Activated CD8-positive, alpha-beta memory T cell treated with anti-CD3 and anti-CD28 coated beads, Interleukin-2, amount 10 ng/mL, durations not matched to agents 7 days and 5 days (primary cell): ENCODE results near the gene NLRC5. TPM values are rescaled to one million over a fixed set of nuclear protein-coding genes. Genes with fewer than 3 reads are reported as not detected.

Experiments used
- ATAC-seq: fragments of 150-1000 bp; cut with Tn5 transposase; one replicate; pipeline ENCODE4 v1.10.0; 2021; ENCODE audit warnings: moderate library complexity
- CTCF ChIA-PET: fragments of 350-600 bp; sonication (Branson Sonifier 250); formaldehyde crosslinking; loops from one replicate; lab custom pipeline; 2021; ENCODE audit warnings: antibody characterized with exemption; lab: Charles Lee
- DNase-seq: peaks from one replicate; pipeline ENCODE4 v3.0.0-alpha.2; 2020
- H3K27ac Mint-ChIP-seq: one replicate; pipeline ENCODE4 v1.8.0; 2021; ENCODE audit warnings: mild to moderate bottlenecking, mixed read lengths
- H3K27me3 Mint-ChIP-seq: one replicate; pipeline ENCODE4 v1.8.0; 2021; ENCODE audit warnings: mixed read lengths
- H3K36me3 Mint-ChIP-seq: one replicate; pipeline ENCODE4 v1.8.0; 2021; ENCODE audit warnings: mild to moderate bottlenecking, mixed read lengths
- H3K4me1 Mint-ChIP-seq: one replicate; pipeline ENCODE4 v1.8.0; 2021; ENCODE audit warnings: mixed read lengths
- H3K4me3 Mint-ChIP-seq: one replicate; pipeline ENCODE4 v1.8.0; 2021; ENCODE audit warnings: mild to moderate bottlenecking, moderate library complexity, mixed read lengths
- H3K9me3 Mint-ChIP-seq: one replicate; pipeline ENCODE4 v1.8.0; 2022; ENCODE audit warnings: low read depth, mixed read lengths
- total RNA-seq, 2 experiments: library from RNA; stranded (reverse); gene quantifications; one replicate each; pipeline ENCODE4 v1.2.3, GENCODE V29; 2021

The NLRC5 gene
- total RNA-seq, 2 experiments from 2014 or later, result 156 to 287 TPM

- CTCF ChIA-PET, result interaction anchor here (1.6 to 1.7 kb wide), 2 partner anchors 14 to 22 kb away, joined by 3 to 5 read pairs; partner anchors contain the start of gene CPNE2
- no peak overlapping the region for H3K4me3 Mint-ChIP-seq
Measured at GRCh38 chr16:57115168-57115513, 125.8 kb downstream of the NLRC5 start.

GRCh38 chr16:57115514-57116182, 126.3 kb downstream of the NLRC5 start:
- no peak overlapping the region for H3K27ac Mint-ChIP-seq
- H3K9me3 Mint-ChIP-seq, result no peaks in the 10 kb centered on the region
- no peak overlapping the region for H3K4me3 Mint-ChIP-seq
- H3K4me1 Mint-ChIP-seq, result no peaks in the 10 kb centered on the region
- ATAC-seq (no peak), DNase-seq (no peak)
- CTCF ChIA-PET, result interaction anchor here (1.6 kb wide), 1 partner anchor 23 kb away, joined by 5 read pairs; the partner anchor contains the start of gene CPNE2
- no peaks in the 10 kb centered on the region for H3K36me3 Mint-ChIP-seq
- no peaks in the 10 kb centered on the region for H3K27me3 Mint-ChIP-seq

More at GRCh38 chr16:57115168-57115513, 125.8 kb downstream of the NLRC5 start:
- Mint-ChIP-seq H3K4me1 (no peaks in the 10 kb centered on the region), H3K27me3 (no peaks in the 10 kb centered on the region), H3K9me3 (no peaks in the 10 kb centered on the region), H3K36me3 (no peaks in the 10 kb centered on the region), H3K27ac (no peak overlapping the region)
- ATAC-seq, result no peak
- DNase-seq, result no peak

- no peaks in the 10 kb centered on the region for H3K9me3 Mint-ChIP-seq
- no peak for DNase-seq
- ATAC-seq, result no peak
- no peak overlapping the region for H3K27ac Mint-ChIP-seq
- CTCF ChIA-PET, result interaction anchor here (1.1 to 1.9 kb wide), 2 partner anchors 26 to 34 kb away, joined by 3 to 5 read pairs; partner anchors contain the start of gene CPNE2
- H3K4me1 Mint-ChIP-seq, result peaks cover 5% of the 10 kb centered on the region
- no peaks in the 10 kb centered on the region for H3K36me3 Mint-ChIP-seq
- H3K4me3 Mint-ChIP-seq, result no peak overlapping the region
- no peaks in the 10 kb centered on the region for H3K27me3 Mint-ChIP-seq
Measured at GRCh38 chr16:57118461-57119084, 129.2 kb downstream of the NLRC5 start.

- Mint-ChIP-seq H3K27ac (peak overlapping the region; percentile 12), H3K27me3 (no peaks in the 10 kb centered on the region), H3K36me3 (no peaks in the 10 kb centered on the region), H3K4me3 (no peak overlapping the region), H3K4me1 (peaks cover 45% of the 10 kb centered on the region), H3K9me3 (no peaks in the 10 kb centered on the region)
- ATAC-seq, result no peak
- CTCF ChIA-PET, result interaction anchor here (1.4 kb wide), 1 partner anchor 18 kb away, joined by 3 read pairs; no protein-coding TSS in a partner anchor
- no peak for DNase-seq
Measured at GRCh38 chr16:57123216-57123973, 134.0 kb downstream of the NLRC5 start.

- ATAC-seq (no peak), DNase-seq (no peak)
- CTCF ChIA-PET, result interaction anchor here (0.7 to 1.4 kb wide), 2 partner anchors 17 to 32 kb away, joined by 3 read pairs; partner anchors contain the start of gene CPNE2
- no peak overlapping the region for H3K4me3 Mint-ChIP-seq
- no peaks in the 10 kb centered on the region for H3K36me3 Mint-ChIP-seq
- no peak overlapping the region for H3K27ac Mint-ChIP-seq
- H3K27me3 Mint-ChIP-seq, result no peaks in the 10 kb centered on the region
- H3K4me1 Mint-ChIP-seq, result peaks cover 52% of the 10 kb centered on the region
- H3K9me3 Mint-ChIP-seq, result no peaks in the 10 kb centered on the region
Measured at GRCh38 chr16:57123974-57124674, 134.8 kb downstream of the NLRC5 start.

GRCh38 chr16:57125376-57125775, 136.0 kb downstream of the NLRC5 start:
- Mint-ChIP-seq H3K4me1 (peaks cover 60% of the 10 kb centered on the region), H3K27me3 (no peaks in the 10 kb centered on the region), H3K4me3 (no peak overlapping the region), H3K9me3 (no peaks in the 10 kb centered on the region), H3K27ac (no peak overlapping the region), H3K36me3 (no peaks in the 10 kb centered on the region)
- no peak for ATAC-seq
- no peak for DNase-seq
- CTCF ChIA-PET, result interaction anchor here (1.6 kb wide), 1 partner anchor 9 kb away, joined by 6 read pairs; no protein-coding TSS in a partner anchor

GRCh38 chr16:57125969-57126368, 136.6 kb downstream of the NLRC5 start:
- no peaks in the 10 kb centered on the region for H3K27me3 Mint-ChIP-seq
- CTCF ChIA-PET, result interaction anchor here (0.8 to 3.0 kb wide), 5 partner anchors 9 to 42 kb away, joined by 4 to 14 read pairs (median 6); partner anchors contain the start of gene CPNE2
- no peak overlapping the region for H3K27ac Mint-ChIP-seq
- H3K9me3 Mint-ChIP-seq, result no peaks in the 10 kb centered on the region
- no peaks in the 10 kb centered on the region for H3K36me3 Mint-ChIP-seq
- H3K4me1 Mint-ChIP-seq, result peaks cover 66% of the 10 kb centered on the region
- DNase-seq (no peak), ATAC-seq (no peak)
- no peak overlapping the region for H3K4me3 Mint-ChIP-seq

- Mint-ChIP-seq H3K36me3 (no peaks in the 10 kb centered on the region), H3K4me1 (peaks cover 71% of the 10 kb centered on the region), H3K27me3 (no peaks in the 10 kb centered on the region), H3K4me3 (no peak overlapping the region), H3K27ac (peak overlapping the region; percentile 85), H3K9me3 (no peaks in the 10 kb centered on the region)
- CTCF ChIA-PET, result interaction anchor here (0.6 to 3.0 kb wide), 7 partner anchors 8 to 42 kb away, joined by 3 to 14 read pairs (median 6); partner anchors contain the start of gene CPNE2
- ATAC-seq, result no peak
- peak; percentile 51 for DNase-seq
Measured at GRCh38 chr16:57126411-57126810, 137.1 kb downstream of the NLRC5 start.

GRCh38 chr16:57127037-57127763, 137.8 kb downstream of the NLRC5 start:
- CTCF ChIA-PET, result interaction anchor here (1.3 to 3.0 kb wide), 6 partner anchors 7 to 43 kb away, joined by 3 to 14 read pairs (median 7); partner anchors contain the start of gene CPNE2
- peaks cover 79% of the 10 kb centered on the region for H3K4me1 Mint-ChIP-seq
- no peaks in the 10 kb centered on the region for H3K27me3 Mint-ChIP-seq
- no peaks in the 10 kb centered on the region for H3K36me3 Mint-ChIP-seq
- H3K27ac Mint-ChIP-seq, result peak overlapping the region; percentile 85
- DNase-seq, result peak; percentile 70
- no peaks in the 10 kb centered on the region for H3K9me3 Mint-ChIP-seq
- peak; percentile 25 for ATAC-seq
- H3K4me3 Mint-ChIP-seq, result no peak overlapping the region

GRCh38 chr16:57127836-57128235, 138.5 kb downstream of the NLRC5 start:
- DNase-seq (no peak), ATAC-seq (no peak)
- CTCF ChIA-PET, result interaction anchor here (2.2 to 3.0 kb wide), 3 partner anchors 26 to 43 kb away, joined by 8 to 14 read pairs (median 13); partner anchors contain the start of gene CPNE2
- H3K27ac Mint-ChIP-seq, result peak overlapping the region; percentile 85
- H3K9me3 Mint-ChIP-seq, result no peaks in the 10 kb centered on the region
- H3K4me3 Mint-ChIP-seq, result no peak overlapping the region
- H3K27me3 Mint-ChIP-seq, result no peaks in the 10 kb centered on the region
- peaks cover 84% of the 10 kb centered on the region for H3K4me1 Mint-ChIP-seq
- H3K36me3 Mint-ChIP-seq, result no peaks in the 10 kb centered on the region

GRCh38 chr16:57128771-57129389, 139.5 kb downstream of the NLRC5 start:
- ATAC-seq (peak; percentile 81), DNase-seq (peak; percentile 86)
- H3K27ac Mint-ChIP-seq, result peak overlapping the region; percentile 95
- no peaks in the 10 kb centered on the region for H3K9me3 Mint-ChIP-seq
- no peaks in the 10 kb centered on the region for H3K36me3 Mint-ChIP-seq
- peak overlapping the region; percentile 74 for H3K4me3 Mint-ChIP-seq
- CTCF ChIA-PET, result interaction anchor here (0.9 to 3.0 kb wide), 6 partner anchors 9 to 36 kb away, joined by 3 to 13 read pairs (median 6); partner anchors contain the start of gene CPNE2
- peaks cover 82% of the 10 kb centered on the region for H3K4me1 Mint-ChIP-seq
- no peaks in the 10 kb centered on the region for H3K27me3 Mint-ChIP-seq
